ENCODE measurements around the gene FPR2.

DNA sequence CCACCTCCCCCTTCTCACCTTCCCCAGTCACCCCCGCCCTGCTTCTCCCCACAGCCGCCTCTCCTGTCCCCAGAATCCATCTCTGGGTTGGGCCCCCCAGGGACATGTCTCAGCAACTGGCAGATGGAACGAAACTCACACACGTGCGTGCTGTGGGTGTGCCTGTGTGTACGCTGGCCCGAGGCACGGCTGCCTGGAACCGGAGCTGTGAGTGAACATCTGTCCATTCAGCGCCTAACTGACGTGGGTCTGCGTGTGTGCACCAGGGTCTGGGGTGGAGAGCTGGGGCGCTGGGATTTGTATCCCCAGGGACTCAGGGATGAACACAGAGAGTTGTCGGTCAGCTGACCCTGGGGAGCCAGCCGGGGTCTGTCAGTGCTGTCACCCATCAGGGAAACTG, 36.4 kb upstream of the FPR2 start:
- TF ChIP-seq PTBP1 (IDR thresholded peaks at IDR 0.05; ENCODE audit: low read depth, low read length, poor library complexity, severe bottlenecking) (no peak), RNF2 (conservative IDR thresholded peaks at IDR 0.05; ENCODE audit: low read depth) (no peak), ZNF329 (CRISPR knock-in tag; IDR thresholded peaks at IDR 0.05; ENCODE audit: low read depth) (no peak), ZNF790 (CRISPR knock-in tag; IDR thresholded peaks at IDR 0.05; ENCODE audit: borderline replicate concordance) (no peak), HNRNPL (IDR thresholded peaks at IDR 0.05; ENCODE audit: low read depth, low read length) (no peak), ZBTB34 (CRISPR knock-in tag; IDR thresholded peaks at IDR 0.05) (no peak), TAF1 (CRISPR knock-in tag; IDR thresholded peaks at IDR 0.05) (no peak), RFXAP (CRISPR knock-in tag; IDR thresholded peaks at IDR 0.05; ENCODE audit: borderline replicate concordance) (no peak), CTCF (CRISPR knock-in tag; IDR thresholded peaks at IDR 0.05) (no peak), HOXA9 (CRISPR knock-in tag; IDR thresholded peaks at IDR 0.05; ENCODE audit: borderline replicate concordance) (no peak), SMARCC2 (IDR thresholded peaks at IDR 0.05) (no peak)

Data from HepG2 (cell line).